Measurements from ENCODE around the gene EIF1AY.
"Not testable (repeated sequence)": the region's sequence is repeated elsewhere in the genome, so short reads cannot be mapped to it uniquely, and the experiment has no call there.

Gene EIF1AY, protein sequence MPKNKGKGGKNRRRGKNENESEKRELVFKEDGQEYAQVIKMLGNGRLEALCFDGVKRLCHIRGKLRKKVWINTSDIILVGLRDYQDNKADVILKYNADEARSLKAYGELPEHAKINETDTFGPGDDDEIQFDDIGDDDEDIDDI

DNA sequence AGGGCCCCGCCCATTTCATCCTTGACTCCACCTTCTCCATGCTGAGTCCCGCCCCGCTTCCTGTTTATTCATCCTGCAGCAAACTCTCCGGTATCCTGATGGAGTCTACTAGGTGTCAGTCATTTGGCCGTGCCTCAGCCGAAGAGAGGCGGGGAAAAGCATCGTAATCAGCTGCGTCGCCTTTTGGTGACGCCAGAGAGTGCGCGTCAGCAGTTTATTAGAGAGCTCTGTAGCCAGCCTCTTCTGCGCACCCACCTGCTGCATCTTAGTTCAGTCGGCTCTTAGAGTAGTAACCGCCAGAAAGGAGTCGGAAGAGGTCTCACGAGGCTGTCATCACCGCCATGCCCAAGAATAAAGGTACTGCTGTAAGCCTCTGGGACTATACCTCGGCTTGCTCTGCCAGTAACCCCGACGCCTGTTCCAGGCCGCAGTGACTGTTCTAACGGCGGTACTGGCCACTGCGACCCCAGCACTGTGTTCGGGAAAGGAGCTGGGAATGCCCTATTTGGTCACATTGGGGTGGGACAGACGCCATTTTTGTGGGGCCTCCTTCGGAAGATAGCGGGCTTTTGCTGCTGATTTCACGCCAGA lies at the start of gene EIF1AY:
Gene EIF1AY (plus strand): TSS at position 246 of the 591 bp plus-strand sequence. CDS start 96 bp downstream, at position 342.
- peak; percentile 75 for DNase-seq (ENCODE audit: low read depth)

DNA sequence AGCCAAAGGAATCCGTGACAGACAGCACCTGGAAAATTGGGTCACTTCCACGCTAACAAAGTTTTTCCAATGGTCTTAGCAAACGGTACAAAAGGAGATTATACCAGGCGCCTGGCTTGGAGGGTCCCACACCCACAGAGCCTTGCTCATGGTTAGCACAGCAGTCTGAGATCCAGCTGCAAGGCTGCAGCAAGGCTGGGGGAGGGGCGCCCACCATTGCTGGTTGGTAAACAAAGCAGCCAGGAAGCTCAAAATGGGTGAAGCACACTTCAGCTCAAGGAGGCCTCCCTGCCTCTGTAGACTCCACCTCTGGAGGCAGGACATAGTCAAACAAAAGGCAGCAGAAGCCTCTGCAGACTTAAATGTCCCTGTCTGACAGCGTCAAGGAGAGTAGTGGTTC lies 47.1 kb upstream of the EIF1AY start:
- no peak for DNase-seq (ENCODE audit: low read depth)

DNA sequence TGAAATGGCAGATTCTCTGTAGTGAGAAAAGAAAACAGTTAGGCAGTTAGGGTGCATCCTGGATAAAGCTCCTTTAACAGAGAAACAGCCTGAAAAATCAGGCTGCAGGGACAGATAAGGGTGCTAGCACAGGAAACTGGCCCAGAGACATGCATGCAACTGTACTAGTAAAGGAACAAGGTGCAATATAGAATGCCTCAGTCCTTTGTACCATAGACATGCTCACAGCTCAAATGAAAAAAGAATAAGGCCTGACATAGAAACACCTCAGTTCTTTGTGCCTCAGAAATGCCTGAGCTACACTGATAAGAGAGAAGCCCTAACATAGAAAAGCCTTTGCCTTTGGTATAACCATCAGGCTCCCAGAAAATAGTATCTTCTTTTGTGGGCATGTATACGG lies 37.4 kb upstream of the EIF1AY start:
- no peak for DNase-seq (ENCODE audit: low read depth)

DNA sequence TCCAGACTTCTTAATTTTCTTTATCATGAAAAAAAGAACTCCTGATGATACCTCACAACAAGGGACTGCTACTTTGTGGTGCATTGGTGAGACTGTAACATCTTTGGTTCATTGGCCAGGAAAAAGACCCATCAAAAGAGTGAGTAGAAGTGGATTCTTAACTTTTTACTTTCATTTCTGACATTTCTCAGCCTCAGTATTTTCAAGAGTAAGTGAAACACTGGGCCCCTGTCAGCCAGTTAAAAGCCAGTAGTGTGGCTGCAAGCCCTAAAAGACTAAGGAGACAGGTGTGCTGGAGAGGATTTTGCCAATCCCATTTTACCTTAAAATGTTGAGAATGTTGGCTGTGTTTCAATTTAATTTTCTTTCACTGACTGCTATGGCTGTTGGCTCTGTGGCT lies 36.6 kb upstream of the EIF1AY start:
- no peak for DNase-seq (ENCODE audit: low read depth)

DNA sequence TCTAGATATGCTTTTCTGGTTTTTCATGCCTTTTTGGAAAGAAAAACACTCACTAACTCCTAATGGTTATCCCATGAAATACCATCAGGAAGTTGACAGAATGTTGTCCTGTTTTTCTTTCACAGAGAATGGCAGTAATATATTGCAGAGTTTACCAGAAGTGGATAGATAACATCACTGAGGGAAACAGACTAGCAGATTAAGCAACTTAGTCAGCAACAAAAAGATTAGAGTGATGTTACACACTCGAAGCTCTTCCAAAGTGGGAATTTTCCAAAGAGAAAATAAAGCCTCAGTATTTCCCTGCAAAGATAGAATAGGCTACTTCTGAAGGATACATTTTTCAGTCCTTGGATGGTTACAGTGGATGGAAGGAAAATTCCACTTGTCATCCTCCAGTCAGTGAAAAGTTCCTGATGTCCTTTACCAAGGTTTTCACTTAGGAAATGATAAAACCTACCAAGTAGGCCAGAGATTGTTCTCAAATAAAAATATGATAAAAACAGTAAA lies 31.1 kb upstream of the EIF1AY start:
- no peak for DNase-seq (ENCODE audit: low read depth)

DNA sequence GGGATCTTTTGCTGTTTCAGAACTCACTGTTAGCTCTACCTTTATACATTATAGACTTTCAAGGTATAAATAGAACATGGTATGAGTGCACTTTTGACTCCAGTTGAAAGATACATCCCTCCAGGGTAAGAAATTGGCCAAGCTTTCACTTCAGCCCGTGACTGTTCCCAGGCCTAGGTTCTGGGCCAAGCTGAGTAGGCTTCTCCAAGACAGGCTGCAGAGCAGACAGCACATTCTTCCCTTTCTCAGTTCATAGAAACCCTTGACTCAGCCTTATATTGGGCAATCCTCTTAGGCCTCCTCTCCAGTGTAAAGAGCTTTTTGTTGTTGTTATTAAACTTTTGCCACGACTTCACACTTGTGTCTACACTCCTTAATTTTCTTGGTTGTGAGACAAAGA lies 29.5 kb upstream of the EIF1AY start:
- no peak for DNase-seq (ENCODE audit: low read depth)

DNA sequence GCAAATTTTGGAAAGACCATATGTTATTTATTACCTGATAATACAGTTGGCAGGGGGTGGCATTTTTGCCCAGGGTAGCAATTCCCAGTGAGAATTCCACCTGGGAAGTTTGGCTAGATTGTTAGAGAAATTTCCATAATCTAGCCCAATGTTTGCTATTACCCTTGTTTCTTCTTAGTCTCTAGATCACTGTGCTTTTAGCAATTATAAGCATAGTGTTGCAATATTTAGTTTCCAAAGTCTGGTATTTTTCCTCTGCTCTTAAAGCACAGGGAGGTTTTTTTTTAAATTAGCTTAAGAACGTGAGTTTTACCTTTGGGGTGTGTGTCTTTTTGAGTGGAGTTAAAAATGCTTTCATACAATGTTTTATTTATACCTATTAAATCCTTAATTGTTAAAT lies 26.3 kb upstream of the EIF1AY start:
- no peak for DNase-seq (ENCODE audit: low read depth)

DNA sequence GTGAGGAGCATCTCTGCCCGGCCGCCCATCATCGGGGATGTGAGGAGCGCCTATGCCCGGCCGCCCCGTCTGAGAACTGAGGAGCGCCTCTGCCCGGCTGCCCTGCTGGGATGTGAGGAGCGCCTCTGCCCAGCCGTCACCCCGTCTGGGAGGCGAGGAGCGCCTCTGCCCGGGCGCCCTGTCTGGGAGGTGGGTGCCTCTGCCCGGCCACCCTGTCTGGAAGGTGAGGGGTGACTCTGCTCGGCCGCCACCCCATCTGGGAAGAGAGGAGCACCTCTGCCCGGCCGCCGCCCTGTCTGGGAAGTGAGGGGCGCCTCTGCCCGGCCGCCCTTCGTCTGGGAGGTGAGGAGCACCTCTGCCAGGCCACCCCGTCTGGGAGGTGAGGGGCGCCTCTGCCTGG lies 23.7 kb upstream of the EIF1AY start:
- no peak for DNase-seq (ENCODE audit: low read depth)

DNA sequence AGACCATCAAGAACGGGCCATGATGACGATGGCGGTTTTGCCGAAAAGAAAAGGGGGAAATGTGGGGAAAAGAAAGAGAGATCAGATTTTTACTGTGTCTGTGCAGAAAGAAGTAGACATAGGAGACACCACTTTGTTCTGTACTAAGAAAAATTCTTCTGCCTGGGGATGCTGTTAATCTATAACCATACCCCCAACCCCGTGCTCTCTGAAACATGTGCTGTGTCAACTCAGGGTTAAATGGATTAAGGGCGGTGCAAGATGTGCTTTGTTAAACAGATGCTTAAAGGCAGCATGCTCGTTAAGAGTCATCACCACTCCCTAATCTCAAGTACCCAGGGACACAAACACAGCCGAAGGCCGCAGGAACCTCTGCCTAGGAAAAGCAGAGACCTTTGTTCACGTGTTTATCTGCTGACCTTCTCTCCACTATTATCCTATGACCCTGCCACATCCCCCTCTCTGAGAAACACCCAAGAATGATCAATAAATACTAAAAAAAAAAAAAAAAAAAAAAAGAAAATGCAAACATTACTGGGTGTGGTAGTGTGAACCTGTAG lies 22.7 kb upstream of the EIF1AY start:
- not testable (repeated sequence) for DNase-seq (ENCODE audit: low read depth)

DNA sequence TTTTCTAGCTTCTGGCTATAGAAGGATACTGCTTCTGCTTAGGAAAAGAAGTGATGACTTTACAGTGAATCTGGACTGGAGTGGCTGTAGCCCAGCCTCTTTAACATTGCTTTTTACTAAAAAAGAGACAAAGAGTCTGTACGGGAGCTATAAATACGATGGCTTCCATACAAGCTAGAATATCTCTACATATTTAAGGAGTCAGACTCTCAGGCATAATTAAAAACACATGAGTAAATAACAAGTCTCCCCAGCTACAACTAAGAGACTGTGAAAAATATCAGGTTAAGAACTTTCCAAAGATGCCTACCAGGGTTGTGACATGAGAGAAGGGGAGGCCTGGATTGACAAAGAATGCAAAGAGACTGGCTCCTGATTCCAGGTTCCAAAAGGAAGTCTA lies 19.8 kb upstream of the EIF1AY start:
- DNase-seq (ENCODE audit: low read depth): no peak

DNA sequence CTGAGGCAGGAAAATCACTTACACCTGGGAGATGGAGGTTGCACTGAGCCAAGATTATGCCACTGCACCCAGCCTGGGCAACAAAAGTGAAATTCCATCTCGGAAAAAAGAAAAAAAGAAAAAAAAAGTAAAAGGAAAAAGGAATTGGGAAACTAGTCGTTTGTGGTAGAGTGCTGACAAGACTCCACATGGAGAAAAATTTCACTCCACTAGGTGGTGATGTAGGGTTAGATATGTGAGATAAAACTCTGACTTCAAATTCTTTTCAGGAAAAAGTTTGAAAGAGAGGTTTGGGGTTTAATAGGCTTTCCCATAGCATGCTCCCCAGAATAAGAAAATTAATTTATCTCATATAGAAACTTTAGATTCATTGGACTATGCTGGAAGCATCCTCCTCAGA lies 16.9 kb upstream of the EIF1AY start:
- DNase-seq (ENCODE audit: low read depth): peak; percentile 1

DNA sequence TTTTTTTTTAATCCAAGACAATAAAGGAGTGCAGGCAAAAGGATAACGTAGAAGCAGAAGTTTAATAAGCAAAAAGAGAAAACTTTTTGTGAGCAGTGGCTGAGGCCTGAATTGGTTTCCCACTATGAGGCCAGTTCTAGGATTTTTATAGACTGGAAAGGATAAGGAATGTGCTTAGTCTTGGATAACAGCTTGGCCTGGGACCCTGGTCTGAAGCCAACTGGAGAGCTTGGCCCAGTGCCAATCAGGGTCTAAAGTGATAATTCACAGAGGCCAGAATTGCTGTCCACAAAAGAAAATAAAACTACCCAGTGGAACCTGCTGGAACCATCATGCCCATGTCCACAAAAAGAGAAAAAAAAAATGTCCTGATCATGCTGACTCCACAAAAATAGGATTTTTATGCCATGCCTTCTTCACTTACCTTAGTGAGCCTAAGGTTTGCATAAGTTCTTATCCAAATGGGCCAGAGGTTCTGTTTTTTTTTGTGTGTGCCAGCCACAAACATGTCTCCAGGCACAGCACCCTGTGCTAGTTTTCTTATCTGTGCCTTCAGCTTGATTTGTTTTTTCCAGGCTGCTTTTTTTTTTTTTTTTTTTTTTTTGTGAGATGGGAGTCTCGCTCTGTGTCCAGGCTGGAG lies 15.6 kb upstream of the EIF1AY start:
- DNase-seq (ENCODE audit: low read depth): no peak

DNA sequence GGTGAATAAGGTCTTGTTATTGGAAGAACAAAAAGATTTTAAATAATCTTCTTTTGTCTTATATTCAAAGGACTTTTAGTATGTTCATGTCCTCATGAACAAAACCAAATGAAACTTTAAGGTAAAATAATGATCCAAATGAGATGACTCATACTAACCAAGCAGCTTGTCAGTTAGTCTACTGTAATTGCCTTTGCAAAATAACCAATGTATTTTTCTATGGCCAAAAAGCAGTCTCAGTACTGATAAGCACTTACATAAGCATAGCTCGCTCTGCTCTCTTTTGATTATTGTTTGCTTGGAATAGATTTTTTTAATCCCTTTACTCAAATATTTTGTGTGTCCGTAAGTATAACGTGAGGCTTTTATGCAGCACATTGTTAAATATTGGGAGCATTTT lies 4.3 kb upstream of the EIF1AY start:
- DNase-seq (ENCODE audit: low read depth): no peak

DNA sequence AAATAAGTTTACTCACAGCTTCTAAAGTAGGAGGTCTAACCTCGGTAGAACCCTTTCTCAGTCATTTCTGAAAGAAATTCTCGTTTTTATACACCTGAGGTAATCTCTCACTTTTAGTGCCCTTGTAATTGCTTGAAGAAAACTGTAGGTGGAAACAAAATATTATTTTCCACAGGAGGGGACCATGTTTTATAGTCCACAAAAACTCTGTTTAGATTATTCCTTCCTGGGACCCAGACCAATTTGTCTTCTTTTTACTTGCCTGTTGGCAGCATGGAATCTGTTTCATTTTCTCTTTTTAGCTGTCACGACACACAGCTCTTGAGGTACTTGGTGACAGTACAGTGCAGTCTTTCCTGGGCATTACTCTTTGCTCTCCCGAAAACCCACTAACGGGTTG lies 930 bp downstream of the EIF1AY start:
- DNase-seq (ENCODE audit: low read depth): no peak

DNA sequence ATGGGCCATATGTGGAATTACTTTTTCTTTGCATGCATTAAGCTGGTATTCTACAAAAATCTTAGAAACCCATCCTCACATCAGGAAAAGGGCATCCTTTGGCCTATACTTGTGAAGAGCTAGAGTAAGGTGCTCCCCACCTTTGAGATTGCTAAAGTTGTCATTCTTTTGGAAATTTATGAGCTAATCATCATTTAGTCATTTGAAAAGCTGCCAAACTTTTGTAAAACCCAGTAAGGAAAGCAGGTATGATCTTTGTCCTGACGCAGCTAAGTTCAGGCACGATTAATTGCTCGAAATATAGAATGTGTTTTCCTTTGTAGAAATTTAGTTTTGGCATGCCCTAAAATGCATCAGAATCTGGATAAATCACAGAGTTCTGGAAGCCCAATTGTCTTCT lies 2.6 kb downstream of the EIF1AY start:
- no peak for DNase-seq (ENCODE audit: low read depth)

DNA sequence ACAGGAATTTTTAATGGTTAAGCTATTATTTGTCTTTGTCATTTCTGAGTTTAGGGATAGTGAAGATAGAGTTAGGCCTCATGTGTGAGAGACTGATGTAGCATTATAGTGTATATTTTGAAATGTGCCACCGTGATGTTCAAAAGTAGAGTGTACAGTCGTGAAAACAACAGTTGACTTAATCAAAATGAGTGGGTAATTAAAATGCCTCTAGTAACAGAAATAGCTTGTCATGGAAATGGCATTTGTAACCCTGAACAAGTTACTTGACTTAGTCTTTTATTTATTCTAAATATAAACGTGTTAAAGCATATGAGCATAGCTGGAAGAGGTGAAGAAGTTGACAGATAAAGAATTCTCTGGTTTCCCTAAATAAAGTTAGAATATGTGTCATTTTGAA lies 6.1 kb downstream of the EIF1AY start:
- DNase-seq (ENCODE audit: low read depth): no peak

DNA sequence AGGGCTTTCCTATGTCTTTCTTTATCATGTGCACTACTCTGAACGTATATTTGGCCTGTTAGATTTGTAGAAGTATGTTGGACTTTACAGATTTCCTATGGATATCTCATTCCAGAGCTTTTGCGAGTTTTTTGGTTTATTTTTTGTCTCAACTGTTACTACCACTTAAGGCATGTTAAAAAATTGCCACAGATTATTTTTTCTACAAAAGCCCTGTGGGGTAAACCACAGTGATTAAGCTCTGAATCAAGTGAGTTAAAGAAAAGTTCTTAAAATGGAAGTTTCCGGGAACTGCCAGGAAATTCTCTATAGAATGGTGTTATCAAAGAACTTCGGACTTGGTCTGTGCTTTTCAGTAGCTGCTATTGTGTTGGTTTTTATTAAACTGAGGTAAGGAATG lies 10.6 kb downstream of the EIF1AY start:
- DNase-seq (ENCODE audit: low read depth): no peak
